ENCODE results near the gene CHRNB1.

DNA sequence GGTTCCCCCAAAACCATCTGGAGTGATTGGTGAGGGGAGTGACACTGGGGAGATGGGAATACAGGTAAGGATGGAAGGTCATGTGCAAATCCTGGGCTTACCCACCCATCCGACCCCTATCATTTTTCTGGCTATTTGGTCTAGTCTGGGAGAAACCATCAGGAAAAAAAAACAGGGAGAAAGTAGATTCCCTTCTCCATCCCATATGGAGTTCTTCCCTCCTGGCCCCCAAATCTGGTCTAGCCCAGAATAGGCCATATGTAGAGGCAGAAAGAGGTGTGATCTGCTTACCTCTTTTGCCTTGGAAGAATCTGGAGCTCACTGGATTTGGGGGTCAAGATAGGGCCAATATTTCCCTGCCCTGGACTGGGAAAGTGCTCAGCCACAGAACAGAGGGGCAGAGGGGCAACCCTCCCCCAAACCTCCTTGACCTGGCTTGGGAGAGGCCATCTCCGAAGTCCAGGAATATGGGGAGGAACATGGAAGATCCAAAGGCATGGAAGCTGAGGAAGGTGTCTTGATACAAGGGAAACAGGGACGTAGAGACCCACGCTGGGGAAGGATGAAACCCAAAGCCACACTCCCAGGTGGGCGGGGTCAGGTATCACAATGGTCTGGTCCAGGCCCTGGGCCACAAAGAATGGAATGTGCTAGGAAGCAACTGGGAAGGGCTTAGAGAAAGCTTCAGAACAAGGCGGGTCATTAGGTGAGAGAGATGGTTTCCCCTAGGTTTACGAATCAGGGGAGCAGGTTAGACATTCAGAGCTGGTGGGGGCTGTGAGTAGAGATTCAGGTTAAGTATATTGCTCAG lies 16.2 kb downstream of the CHRNB1 start:
- TF ChIP-seq, protein P1, sequence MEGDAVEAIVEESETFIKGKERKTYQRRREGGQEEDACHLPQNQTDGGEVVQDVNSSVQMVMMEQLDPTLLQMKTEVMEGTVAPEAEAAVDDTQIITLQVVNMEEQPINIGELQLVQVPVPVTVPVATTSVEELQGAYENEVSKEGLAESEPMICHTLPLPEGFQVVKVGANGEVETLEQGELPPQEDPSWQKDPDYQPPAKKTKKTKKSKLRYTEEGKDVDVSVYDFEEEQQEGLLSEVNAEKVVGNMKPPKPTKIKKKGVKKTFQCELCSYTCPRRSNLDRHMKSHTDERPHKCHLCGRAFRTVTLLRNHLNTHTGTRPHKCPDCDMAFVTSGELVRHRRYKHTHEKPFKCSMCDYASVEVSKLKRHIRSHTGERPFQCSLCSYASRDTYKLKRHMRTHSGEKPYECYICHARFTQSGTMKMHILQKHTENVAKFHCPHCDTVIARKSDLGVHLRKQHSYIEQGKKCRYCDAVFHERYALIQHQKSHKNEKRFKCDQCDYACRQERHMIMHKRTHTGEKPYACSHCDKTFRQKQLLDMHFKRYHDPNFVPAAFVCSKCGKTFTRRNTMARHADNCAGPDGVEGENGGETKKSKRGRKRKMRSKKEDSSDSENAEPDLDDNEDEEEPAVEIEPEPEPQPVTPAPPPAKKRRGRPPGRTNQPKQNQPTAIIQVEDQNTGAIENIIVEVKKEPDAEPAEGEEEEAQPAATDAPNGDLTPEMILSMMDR (IDR thresholded peaks at IDR 0.05; ENCODE audit: borderline replicate concordance, extremely low read depth, low read length, poor library complexity, severe bottlenecking) = no peak
- no peak for TF ChIP-seq EZH2 (IDR thresholded peaks at IDR 0.05; ENCODE audit: borderline replicate concordance, low read depth, low read length, severe bottlenecking)
